Epithelial cell of proximal tubule (primary cell): ENCODE measurements around the gene HOXC12. TPM values are rescaled to one million over a fixed set of nuclear protein-coding genes. Genes with fewer than 3 reads are reported as not detected.

Source experiments
- DNase-seq: peaks from one replicate; pipeline ENCODE4 v3.0.0-alpha.2; 2011; ENCODE audit warnings: low read depth
- H3K4me3 ChIP-seq: 2 replicates; pipeline ENCODE4 v1.5.1; 2011; ENCODE audit warnings: low read depth, mild to moderate bottlenecking, low read length
- total RNA-seq: library from RNA; depleted of rRNA; stranded (reverse); fragments of >200 nt; gene quantifications from 2 replicates; pipeline ENCODE4 v1.2.3, GENCODE V29; 2015
- TF ChIP-seq, protein P1 (sequence below): conservative IDR thresholded peaks from 2 replicates; pipeline ENCODE4 v1.5.1; 2012; ENCODE audit warnings: low read depth, mild to moderate bottlenecking, low read length

The HOXC12 gene
- total RNA-seq, 1 donor from 2014 or later = not detected

DNA sequence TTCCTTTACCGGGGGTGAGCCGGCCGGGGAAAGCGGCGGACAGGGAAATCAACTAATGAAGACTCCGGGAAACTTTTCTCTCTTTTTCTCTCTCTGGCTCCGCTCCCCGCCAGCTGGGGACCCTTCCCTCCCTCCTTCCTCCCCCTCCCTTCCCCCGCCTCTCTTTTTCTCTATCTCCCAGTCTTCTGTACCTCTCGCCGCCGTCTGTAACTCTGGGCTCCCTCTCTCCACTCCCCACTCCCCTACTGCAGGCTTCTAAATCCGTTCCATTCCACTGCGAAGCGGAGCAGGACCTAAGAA is 11.3 kb downstream of the HOXC12 start:
- no peak for DNase-seq
- TF ChIP-seq, protein P1, sequence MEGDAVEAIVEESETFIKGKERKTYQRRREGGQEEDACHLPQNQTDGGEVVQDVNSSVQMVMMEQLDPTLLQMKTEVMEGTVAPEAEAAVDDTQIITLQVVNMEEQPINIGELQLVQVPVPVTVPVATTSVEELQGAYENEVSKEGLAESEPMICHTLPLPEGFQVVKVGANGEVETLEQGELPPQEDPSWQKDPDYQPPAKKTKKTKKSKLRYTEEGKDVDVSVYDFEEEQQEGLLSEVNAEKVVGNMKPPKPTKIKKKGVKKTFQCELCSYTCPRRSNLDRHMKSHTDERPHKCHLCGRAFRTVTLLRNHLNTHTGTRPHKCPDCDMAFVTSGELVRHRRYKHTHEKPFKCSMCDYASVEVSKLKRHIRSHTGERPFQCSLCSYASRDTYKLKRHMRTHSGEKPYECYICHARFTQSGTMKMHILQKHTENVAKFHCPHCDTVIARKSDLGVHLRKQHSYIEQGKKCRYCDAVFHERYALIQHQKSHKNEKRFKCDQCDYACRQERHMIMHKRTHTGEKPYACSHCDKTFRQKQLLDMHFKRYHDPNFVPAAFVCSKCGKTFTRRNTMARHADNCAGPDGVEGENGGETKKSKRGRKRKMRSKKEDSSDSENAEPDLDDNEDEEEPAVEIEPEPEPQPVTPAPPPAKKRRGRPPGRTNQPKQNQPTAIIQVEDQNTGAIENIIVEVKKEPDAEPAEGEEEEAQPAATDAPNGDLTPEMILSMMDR = no peak
- no peak overlapping the region for H3K4me3 ChIP-seq

DNA sequence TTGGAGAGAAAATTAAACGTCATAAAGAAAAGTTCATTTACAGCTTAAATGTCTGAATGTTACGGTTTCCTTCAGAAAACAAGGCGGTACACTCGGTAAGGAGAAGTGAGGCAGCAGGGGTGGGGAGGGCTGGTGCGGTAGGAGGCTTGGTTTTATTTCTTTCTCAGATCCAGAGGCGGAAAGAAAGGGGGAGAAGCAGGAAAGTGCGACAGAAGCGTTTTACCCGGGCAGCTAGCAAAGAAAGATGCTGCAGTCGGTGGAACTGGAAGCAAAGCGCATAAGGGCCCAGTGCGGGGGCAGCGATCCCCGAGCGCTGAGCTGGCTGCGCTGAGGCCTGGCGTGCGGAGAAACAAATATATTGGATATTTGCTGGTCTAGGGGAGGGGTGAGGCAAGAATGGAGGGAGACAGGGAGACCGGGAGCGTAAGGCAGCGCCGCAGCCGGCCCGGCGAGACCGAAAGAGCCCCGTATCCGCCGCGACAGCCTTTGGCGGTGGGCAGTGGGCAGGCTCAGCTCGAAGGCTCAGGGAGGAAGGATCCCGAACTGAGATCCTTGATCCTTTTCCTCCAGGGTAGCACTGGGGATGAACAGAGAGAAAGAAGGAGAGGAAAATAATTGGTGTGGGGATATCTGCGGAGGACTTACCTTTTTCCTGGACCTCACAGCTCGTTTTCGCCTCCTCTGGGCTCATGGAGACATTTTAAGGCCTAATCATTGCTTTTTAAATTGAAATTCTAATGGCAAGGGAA is 11.9 kb downstream of the HOXC12 start:
- TF ChIP-seq, protein P1 = no peak
- DNase-seq = no peak
- no peak overlapping the region for H3K4me3 ChIP-seq

DNA sequence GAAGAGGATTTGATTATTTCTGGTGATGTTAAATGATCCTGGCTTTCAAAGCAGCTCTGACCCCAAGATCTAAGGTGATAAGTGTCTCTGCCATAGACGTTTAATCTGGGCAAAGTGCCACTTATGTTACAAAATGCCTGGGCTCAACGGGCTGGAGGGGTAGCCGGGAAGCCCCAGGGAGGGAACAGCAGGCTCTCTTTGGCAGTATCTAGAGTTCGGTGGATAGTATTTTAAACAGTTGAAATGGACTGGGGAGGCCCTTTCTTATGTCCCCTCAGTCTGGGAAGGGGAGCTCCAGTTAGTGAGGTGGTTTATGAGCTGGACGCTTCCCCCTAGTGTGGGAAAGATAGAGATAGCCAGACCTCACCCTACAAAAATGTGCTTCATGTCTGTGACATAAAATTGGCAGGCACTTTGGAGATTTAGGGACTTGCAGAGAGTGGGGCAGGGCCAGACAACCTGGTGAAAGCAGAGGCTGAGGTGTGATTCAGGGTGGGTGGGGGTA is 12.8 kb downstream of the HOXC12 start:
- TF ChIP-seq, protein P1 = no peak
- no peak overlapping the region for H3K4me3 ChIP-seq
- no peak for DNase-seq

DNA sequence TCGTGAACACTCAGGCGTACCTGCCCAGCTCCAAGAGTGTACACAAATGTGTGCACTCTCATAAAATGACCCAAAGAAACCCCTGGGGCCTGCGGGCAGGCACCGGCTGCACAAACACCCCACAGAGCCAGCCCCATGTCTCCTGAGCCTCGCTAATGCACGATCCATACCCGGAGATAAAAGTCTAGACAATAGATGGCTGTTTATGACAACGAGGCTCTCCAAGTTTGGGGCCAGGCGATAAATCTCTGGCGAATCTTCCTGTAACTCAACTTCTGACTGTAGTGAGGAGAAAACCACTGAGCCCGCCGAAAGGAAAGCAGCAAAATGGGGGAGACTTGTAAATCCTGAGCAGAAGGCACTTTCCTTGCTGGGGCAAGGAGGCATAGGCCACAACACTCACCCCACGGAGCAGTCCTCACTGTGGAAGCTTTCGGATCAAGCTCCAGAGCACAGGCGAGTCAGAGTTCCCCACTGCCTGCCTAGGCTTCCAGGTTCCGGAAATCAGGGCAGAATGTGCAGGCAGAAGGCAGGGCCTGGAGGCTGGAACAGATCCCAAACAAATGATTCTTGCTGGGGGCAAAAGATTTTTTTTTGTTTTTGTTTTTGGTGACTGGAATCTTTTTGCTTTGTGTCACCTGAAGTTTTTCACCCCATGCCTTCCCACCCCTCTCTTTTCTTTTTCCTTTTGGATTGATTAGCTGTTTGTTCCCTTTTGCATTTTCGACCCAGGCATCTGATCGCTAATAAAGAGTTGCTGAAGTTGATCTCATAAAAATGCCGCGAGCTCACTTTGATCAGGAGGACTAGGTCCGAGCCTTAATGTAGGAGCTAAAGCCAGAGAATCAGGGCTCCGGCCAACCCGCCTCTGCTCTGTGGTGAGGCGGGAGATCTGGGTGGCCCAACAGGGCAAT is 13.8 kb downstream of the HOXC12 start:
- DNase-seq = no peak
- TF ChIP-seq, protein P1 = no peak
- no peak overlapping the region for H3K4me3 ChIP-seq

DNA sequence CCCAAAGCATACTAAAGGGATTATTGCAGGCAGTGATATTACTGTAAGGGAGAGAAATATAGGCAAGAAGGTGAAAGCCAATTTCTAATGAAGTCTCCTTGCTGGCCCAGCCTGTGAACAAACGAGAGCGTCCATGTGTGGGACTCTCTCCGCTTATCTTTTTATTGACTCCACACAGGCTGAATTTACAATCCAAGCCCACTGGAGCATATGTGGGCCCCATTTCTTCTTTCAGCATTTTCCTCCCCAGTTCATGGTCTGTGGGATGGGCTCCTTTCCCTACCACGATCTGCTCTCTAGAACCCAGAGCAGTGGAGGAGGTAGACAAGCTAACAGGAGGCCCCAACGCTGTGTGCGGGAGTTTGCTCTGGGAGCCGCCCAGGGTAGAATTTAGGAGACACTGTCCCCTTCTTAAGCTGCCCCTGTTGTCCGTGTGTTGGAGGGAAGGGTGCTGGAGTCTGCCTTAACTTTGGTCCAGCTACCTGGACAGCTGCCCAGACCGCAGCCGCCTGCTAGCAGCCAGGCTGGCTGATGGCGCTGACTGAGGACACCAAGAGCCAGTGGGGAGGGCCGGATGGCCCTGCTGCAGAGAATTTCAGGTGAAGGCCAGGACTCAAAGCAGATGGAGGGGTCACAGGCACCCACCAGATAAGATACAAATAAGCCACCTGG is 15.0 kb downstream of the HOXC12 start:
- DNase-seq = no peak
- H3K4me3 ChIP-seq = no peak overlapping the region
- TF ChIP-seq, protein P1 = no peak

DNA sequence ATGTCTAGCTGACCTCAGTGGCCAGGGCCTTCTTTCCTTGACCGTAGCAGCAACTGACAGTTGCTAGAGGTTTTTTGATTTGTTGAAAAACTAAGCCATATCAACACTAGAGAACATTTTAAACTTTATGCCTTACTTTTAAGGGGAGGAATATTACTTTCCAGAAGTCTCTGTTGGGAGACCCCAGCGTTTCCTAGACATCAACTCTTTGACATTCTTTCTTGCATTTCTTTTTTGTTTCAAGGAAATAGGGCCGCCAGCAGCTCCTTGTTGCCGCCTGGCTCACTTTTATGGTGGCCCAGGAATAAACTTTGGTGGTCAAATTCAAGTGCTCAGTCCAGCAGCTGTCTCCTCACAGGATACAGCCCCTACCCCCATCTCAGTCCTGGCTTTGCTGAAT is 15.7 kb downstream of the HOXC12 start:
- TF ChIP-seq, protein P1 = no peak
- DNase-seq = no peak
- no peak overlapping the region for H3K4me3 ChIP-seq
